DLD1 (cell line): ENCODE data around the gene FGF14.

ENCODE experiments used
- in situ Hi-C: cut with HindIII; loops from 2 replicates; pipeline ENCODE4 v1.10.0; 2017; ENCODE audit warnings: low sequenced_read_pairs

The FGF14 gene

GRCh38 chr13:102311901-102312300 lies 89.9 kb downstream of the FGF14 start:
- in situ Hi-C loops, result no loop called here

GRCh38 chr13:102311419-102311796 lies 90.4 kb downstream of the FGF14 start:
- in situ Hi-C loops, result no loop called here

- in situ Hi-C loops, result no loop called here
Measured at GRCh38 chr13:102310691-102311418, 91.0 kb downstream of the FGF14 start.

- in situ Hi-C loops, result no loop called here
Measured at GRCh38 chr13:102309110-102309509, 92.7 kb downstream of the FGF14 start.

- in situ Hi-C loops, result no loop called here
Measured at GRCh38 chr13:102302534-102302933, 99.3 kb downstream of the FGF14 start.

- in situ Hi-C loops, result no loop called here
Measured at GRCh38 chr13:102300379-102300778, 101.5 kb downstream of the FGF14 start.

GRCh38 chr13:102299366-102299765 lies 102.5 kb downstream of the FGF14 start:
- in situ Hi-C loops, result no loop called here

- in situ Hi-C loops, result no loop called here
Measured at GRCh38 chr13:102298051-102298450, 103.8 kb downstream of the FGF14 start.

- in situ Hi-C loops, result no loop called here
Measured at GRCh38 chr13:102295316-102296048, 106.4 kb downstream of the FGF14 start.

- in situ Hi-C loops, result no loop called here
Measured at GRCh38 chr13:102294407-102295018, 107.3 kb downstream of the FGF14 start.

GRCh38 chr13:102293723-102294122 lies 108.1 kb downstream of the FGF14 start:
- in situ Hi-C loops, result no loop called here

- in situ Hi-C loops, result no loop called here
Measured at GRCh38 chr13:102291587-102292218, 110.1 kb downstream of the FGF14 start.

- in situ Hi-C loops, result no loop called here
Measured at GRCh38 chr13:102289606-102290005, 112.2 kb downstream of the FGF14 start.

- in situ Hi-C loops, result no loop called here
Measured at GRCh38 chr13:102286326-102286725, 115.5 kb downstream of the FGF14 start.

- in situ Hi-C loops, result no loop called here
Measured at GRCh38 chr13:102280366-102280765, 121.5 kb downstream of the FGF14 start.

GRCh38 chr13:102277286-102277685 lies 124.6 kb downstream of the FGF14 start:
- in situ Hi-C loops, result no loop called here

- in situ Hi-C loops, result no loop called here
Measured at GRCh38 chr13:102276404-102276803, 125.4 kb downstream of the FGF14 start.

GRCh38 chr13:102275969-102276368 lies 125.9 kb downstream of the FGF14 start:
- in situ Hi-C loops, result no loop called here

- in situ Hi-C loops, result no loop called here
Measured at GRCh38 chr13:102273111-102273510, 128.7 kb downstream of the FGF14 start.

GRCh38 chr13:102267191-102267590 lies 134.7 kb downstream of the FGF14 start:
- in situ Hi-C loops, result no loop called here

- in situ Hi-C loops, result no loop called here
Measured at GRCh38 chr13:102261809-102262208, 140.0 kb downstream of the FGF14 start.

GRCh38 chr13:102261316-102261715 lies 140.5 kb downstream of the FGF14 start:
- in situ Hi-C loops, result no loop called here
